ENCODE results near the gene AASDH.

AASDH gene

GRCh38 chr4:56387023-56388001, at the start of gene AASDH:
Gene AASDH (minus strand): TSS chr4:56387491. CDS start chr4:56384299, 3,192 bp downstream.
- peak; percentile 92 for FAIRE-seq

GRCh38 chr4:56435140-56435926, 48.0 kb upstream of the AASDH start, which contains the start of gene PPAT:
Gene PPAT (minus strand): TSS chr4:56435615. CDS start chr4:56435477, 138 bp downstream.
- peak; percentile 87 for FAIRE-seq

- FAIRE-seq, result no peak
These were observed 47.4 kb upstream of the AASDH start for GRCh38 chr4:56434599-56435139.

GRCh38 chr4:56433280-56433679, 46.0 kb upstream of the AASDH start:
- no peak for FAIRE-seq

GRCh38 chr4:56430203-56430602, 42.9 kb upstream of the AASDH start:
- FAIRE-seq, result no peak

GRCh38 chr4:56427179-56427578, 39.9 kb upstream of the AASDH start:
- FAIRE-seq, result no peak

GRCh38 chr4:56426273-56426672, 39.0 kb upstream of the AASDH start:
- FAIRE-seq, result no peak

- FAIRE-seq, result no peak
These were observed 38.2 kb upstream of the AASDH start for GRCh38 chr4:56425518-56425917.

- FAIRE-seq, result peak; percentile 46
These were observed 37.6 kb upstream of the AASDH start for GRCh38 chr4:56424697-56425514.

GRCh38 chr4:56424176-56424575, 36.9 kb upstream of the AASDH start:
- no peak for FAIRE-seq

- no peak for FAIRE-seq
These were observed 30.1 kb upstream of the AASDH start for GRCh38 chr4:56417396-56417795.

- FAIRE-seq, result no peak
These were observed 29.1 kb upstream of the AASDH start for GRCh38 chr4:56416349-56416748.

GRCh38 chr4:56414135-56414670, 26.9 kb upstream of the AASDH start:
- no peak for FAIRE-seq

- peak; percentile 99 for FAIRE-seq
These were observed 23.2 kb upstream of the AASDH start for GRCh38 chr4:56410247-56411062.

GRCh38 chr4:56409511-56410090, 22.3 kb upstream of the AASDH start:
- peak; percentile 33 for FAIRE-seq

GRCh38 chr4:56408978-56409377, 21.7 kb upstream of the AASDH start:
- no peak for FAIRE-seq

GRCh38 chr4:56406151-56406550, 18.9 kb upstream of the AASDH start:
- no peak for FAIRE-seq

GRCh38 chr4:56405016-56405415, 17.7 kb upstream of the AASDH start:
- no peak for FAIRE-seq

GRCh38 chr4:56400560-56400959, 13.3 kb upstream of the AASDH start:
- no peak for FAIRE-seq

GRCh38 chr4:56391270-56391669, 4.0 kb upstream of the AASDH start:
- FAIRE-seq, result no peak

- FAIRE-seq, result no peak
These were observed 2.3 kb upstream of the AASDH start for GRCh38 chr4:56389558-56389957.

Measured in endometrium (tissue), 2 donors.